ENCODE data around the gene OPN3.

DNA sequence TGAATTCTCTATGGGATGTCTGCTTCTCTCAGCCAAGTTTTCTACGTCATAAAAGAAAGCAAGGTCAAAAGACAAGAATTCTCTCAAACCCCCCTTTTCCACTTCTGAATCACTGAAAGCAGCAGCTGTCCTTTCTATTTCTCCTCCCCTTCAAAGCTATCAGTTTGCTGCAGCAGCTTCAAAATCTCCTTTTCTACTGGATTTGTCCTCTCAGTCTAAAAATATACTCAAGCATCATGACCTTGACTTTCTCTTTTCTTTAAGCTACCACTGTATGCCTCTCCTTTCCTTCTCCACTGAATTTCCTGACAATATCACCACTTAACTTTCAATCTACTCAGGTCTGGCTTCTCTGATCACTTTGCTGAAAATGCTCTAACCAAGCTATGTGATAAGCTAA, 13.8 kb upstream of the OPN3 start:
- TF ChIP-seq, protein P1, sequence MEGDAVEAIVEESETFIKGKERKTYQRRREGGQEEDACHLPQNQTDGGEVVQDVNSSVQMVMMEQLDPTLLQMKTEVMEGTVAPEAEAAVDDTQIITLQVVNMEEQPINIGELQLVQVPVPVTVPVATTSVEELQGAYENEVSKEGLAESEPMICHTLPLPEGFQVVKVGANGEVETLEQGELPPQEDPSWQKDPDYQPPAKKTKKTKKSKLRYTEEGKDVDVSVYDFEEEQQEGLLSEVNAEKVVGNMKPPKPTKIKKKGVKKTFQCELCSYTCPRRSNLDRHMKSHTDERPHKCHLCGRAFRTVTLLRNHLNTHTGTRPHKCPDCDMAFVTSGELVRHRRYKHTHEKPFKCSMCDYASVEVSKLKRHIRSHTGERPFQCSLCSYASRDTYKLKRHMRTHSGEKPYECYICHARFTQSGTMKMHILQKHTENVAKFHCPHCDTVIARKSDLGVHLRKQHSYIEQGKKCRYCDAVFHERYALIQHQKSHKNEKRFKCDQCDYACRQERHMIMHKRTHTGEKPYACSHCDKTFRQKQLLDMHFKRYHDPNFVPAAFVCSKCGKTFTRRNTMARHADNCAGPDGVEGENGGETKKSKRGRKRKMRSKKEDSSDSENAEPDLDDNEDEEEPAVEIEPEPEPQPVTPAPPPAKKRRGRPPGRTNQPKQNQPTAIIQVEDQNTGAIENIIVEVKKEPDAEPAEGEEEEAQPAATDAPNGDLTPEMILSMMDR (IDR thresholded peaks at IDR 0.05; ENCODE audit: low read depth, low read length, missing input control): no peak
- TF ChIP-seq RAD21 (IDR thresholded peaks at IDR 0.05) (no peak), TAF1 (conservative IDR thresholded peaks at IDR 0.05) (no peak), FOXA2 (IDR thresholded peaks at IDR 0.05) (no peak), SP1 (IDR thresholded peaks at IDR 0.05) (no peak), YY1 (IDR thresholded peaks at IDR 0.05) (no peak), EGR1 (IDR thresholded peaks at IDR 0.05; ENCODE audit: low read depth in 2 of 2) (no peak), FOXA1 (IDR thresholded peaks at IDR 0.05) (no peak), RXRA (IDR thresholded peaks at IDR 0.05) (no peak)
- TF ChIP-seq, protein P2, sequence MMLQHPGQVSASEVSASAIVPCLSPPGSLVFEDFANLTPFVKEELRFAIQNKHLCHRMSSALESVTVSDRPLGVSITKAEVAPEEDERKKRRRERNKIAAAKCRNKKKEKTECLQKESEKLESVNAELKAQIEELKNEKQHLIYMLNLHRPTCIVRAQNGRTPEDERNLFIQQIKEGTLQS (IDR thresholded peaks at IDR 0.05): no peak
- TF ChIP-seq, protein P3, sequence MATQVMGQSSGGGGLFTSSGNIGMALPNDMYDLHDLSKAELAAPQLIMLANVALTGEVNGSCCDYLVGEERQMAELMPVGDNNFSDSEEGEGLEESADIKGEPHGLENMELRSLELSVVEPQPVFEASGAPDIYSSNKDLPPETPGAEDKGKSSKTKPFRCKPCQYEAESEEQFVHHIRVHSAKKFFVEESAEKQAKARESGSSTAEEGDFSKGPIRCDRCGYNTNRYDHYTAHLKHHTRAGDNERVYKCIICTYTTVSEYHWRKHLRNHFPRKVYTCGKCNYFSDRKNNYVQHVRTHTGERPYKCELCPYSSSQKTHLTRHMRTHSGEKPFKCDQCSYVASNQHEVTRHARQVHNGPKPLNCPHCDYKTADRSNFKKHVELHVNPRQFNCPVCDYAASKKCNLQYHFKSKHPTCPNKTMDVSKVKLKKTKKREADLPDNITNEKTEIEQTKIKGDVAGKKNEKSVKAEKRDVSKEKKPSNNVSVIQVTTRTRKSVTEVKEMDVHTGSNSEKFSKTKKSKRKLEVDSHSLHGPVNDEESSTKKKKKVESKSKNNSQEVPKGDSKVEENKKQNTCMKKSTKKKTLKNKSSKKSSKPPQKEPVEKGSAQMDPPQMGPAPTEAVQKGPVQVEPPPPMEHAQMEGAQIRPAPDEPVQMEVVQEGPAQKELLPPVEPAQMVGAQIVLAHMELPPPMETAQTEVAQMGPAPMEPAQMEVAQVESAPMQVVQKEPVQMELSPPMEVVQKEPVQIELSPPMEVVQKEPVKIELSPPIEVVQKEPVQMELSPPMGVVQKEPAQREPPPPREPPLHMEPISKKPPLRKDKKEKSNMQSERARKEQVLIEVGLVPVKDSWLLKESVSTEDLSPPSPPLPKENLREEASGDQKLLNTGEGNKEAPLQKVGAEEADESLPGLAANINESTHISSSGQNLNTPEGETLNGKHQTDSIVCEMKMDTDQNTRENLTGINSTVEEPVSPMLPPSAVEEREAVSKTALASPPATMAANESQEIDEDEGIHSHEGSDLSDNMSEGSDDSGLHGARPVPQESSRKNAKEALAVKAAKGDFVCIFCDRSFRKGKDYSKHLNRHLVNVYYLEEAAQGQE (IDR thresholded peaks at IDR 0.05): no peak
- TF ChIP-seq, protein P4, sequence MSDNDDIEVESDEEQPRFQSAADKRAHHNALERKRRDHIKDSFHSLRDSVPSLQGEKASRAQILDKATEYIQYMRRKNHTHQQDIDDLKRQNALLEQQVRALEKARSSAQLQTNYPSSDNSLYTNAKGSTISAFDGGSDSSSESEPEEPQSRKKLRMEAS (IDR thresholded peaks at IDR 0.05): no peak
- TF ChIP-seq, protein P5, sequence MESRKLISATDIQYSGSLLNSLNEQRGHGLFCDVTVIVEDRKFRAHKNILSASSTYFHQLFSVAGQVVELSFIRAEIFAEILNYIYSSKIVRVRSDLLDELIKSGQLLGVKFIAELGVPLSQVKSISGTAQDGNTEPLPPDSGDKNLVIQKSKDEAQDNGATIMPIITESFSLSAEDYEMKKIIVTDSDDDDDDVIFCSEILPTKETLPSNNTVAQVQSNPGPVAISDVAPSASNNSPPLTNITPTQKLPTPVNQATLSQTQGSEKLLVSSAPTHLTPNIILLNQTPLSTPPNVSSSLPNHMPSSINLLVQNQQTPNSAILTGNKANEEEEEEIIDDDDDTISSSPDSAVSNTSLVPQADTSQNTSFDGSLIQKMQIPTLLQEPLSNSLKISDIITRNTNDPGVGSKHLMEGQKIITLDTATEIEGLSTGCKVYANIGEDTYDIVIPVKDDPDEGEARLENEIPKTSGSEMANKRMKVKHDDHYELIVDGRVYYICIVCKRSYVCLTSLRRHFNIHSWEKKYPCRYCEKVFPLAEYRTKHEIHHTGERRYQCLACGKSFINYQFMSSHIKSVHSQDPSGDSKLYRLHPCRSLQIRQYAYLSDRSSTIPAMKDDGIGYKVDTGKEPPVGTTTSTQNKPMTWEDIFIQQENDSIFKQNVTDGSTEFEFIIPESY (IDR thresholded peaks at IDR 0.05): no peak
